Measurements from ENCODE around the gene JPT2. TPM values are rescaled to one million over a fixed set of nuclear protein-coding genes. Genes with fewer than 3 reads are reported as not detected.

Gene JPT2
- total RNA-seq, 2 donors from 2014 or later = 56.6 to 75.3 TPM

GRCh38 chr16:1676661-1677060 is 1.4 kb upstream of the JPT2 start:
- DNase-seq (ENCODE audit: low spot score) = no peak
- 92% methylated on average over 12 of the region's 12 CpGs for WGBS
- Histone ChIP-seq H3K27ac (peak overlapping the region in 1 of 2 donors; percentile 90), H3K27me3 (replicated peaks; ENCODE audit: insufficient read depth) (no peaks in the 10 kb centered on the region), H3K36me3 (peaks cover 2 to 5% of the 10 kb centered on the region in 2 donors), H3K9me3 (no peaks in the 10 kb centered on the region), H3K4me3 (no peak overlapping the region), H3K4me1 (replicated peaks) (peaks cover 2% of the 10 kb centered on the region)
- TF ChIP-seq CTCF (IDR thresholded peaks at IDR 0.05) (no peak), POLR2AphosphoS5 (IDR thresholded peaks at IDR 0.05) (no peak), POLR2A (IDR thresholded peaks at IDR 0.05) (no peak)
- intact Hi-C loops (cut with DNase I) = no loop called here

GRCh38 chr16:1677339-1677738 is 740 bp upstream of the JPT2 start:
- no peak for DNase-seq (ENCODE audit: low spot score)
- WGBS = 78% methylated on average over 18 of the region's 18 CpGs
- Histone ChIP-seq H3K27ac (peak overlapping the region; percentile 85 to 90), H3K4me3 (peak overlapping the region; percentile 71 to 76), H3K36me3 (no peaks in the 10 kb centered on the region), H3K4me1 (replicated peaks) (peaks cover 2% of the 10 kb centered on the region), H3K27me3 (replicated peaks; ENCODE audit: insufficient read depth) (no peaks in the 10 kb centered on the region), H3K9me3 (no peaks in the 10 kb centered on the region)
- no peak for TF ChIP-seq CTCF (IDR thresholded peaks at IDR 0.05)
- no peak for TF ChIP-seq POLR2AphosphoS5 (IDR thresholded peaks at IDR 0.05)
- no peak for TF ChIP-seq POLR2A (IDR thresholded peaks at IDR 0.05)
- intact Hi-C loops (cut with DNase I) = no loop called here

GRCh38 chr16:1678500-1679098 is 520 bp downstream of the JPT2 start:
- no peaks in the 10 kb centered on the region for H3K9me3 ChIP-seq
- under 1% methylated on average over 7 of the region's 45 CpGs for WGBS
- H3K27me3 ChIP-seq (replicated peaks; ENCODE audit: insufficient read depth) = no peaks in the 10 kb centered on the region
- no peak for TF ChIP-seq POLR2A (IDR thresholded peaks at IDR 0.05)
- TF ChIP-seq POLR2AphosphoS5 (IDR thresholded peaks at IDR 0.05) = peak; percentile 43
- peak; percentile 65 for DNase-seq (ENCODE audit: low spot score)
- H3K4me3 ChIP-seq = peak overlapping the region; percentile 71 to 76
- peak overlapping the region; percentile 85 to 90 for H3K27ac ChIP-seq
- H3K36me3 ChIP-seq = no peaks in the 10 kb centered on the region
- peaks cover 2% of the 10 kb centered on the region for H3K4me1 ChIP-seq (replicated peaks)
- intact Hi-C loops (cut with DNase I) = no loop called here

GRCh38 chr16:1680361-1680760 is 2.3 kb downstream of the JPT2 start:
- Histone ChIP-seq H3K9me3 (no peaks in the 10 kb centered on the region), H3K27me3 (replicated peaks; ENCODE audit: insufficient read depth) (no peaks in the 10 kb centered on the region), H3K27ac (peak overlapping the region; percentile 85 to 90), H3K4me3 (peak overlapping the region in 1 of 2 donors; percentile 13), H3K36me3 (peaks cover 0 to 2% of the 10 kb centered on the region in 2 donors), H3K4me1 (replicated peaks) (peaks cover 2% of the 10 kb centered on the region)
- WGBS = 78% methylated on average over 14 of the region's 14 CpGs
- intact Hi-C loops (cut with DNase I) = no loop called here
- no peak for TF ChIP-seq POLR2A (IDR thresholded peaks at IDR 0.05)
- TF ChIP-seq POLR2AphosphoS5 (IDR thresholded peaks at IDR 0.05) = no peak
- no peak for TF ChIP-seq CTCF (IDR thresholded peaks at IDR 0.05)
- DNase-seq (ENCODE audit: low spot score) = no peak

GRCh38 chr16:1681032-1681431 is 3.0 kb downstream of the JPT2 start:
- Histone ChIP-seq H3K36me3 (peaks cover 0 to 2% of the 10 kb centered on the region in 2 donors), H3K4me1 (replicated peaks) (peaks cover 2% of the 10 kb centered on the region), H3K27ac (peak overlapping the region in 1 of 2 donors; percentile 90), H3K27me3 (replicated peaks; ENCODE audit: insufficient read depth) (no peaks in the 10 kb centered on the region), H3K9me3 (no peaks in the 10 kb centered on the region), H3K4me3 (no peak overlapping the region)
- 93% methylated on average over 10 of the region's 10 CpGs for WGBS
- TF ChIP-seq POLR2AphosphoS5 (IDR thresholded peaks at IDR 0.05) (no peak), CTCF (IDR thresholded peaks at IDR 0.05) (no peak), POLR2A (IDR thresholded peaks at IDR 0.05) (no peak)
- intact Hi-C loops (cut with DNase I) = no loop called here
- DNase-seq (ENCODE audit: low spot score) = no peak

Measured in prostate gland (tissue), 2 donors.